HK-2 (cell line): Measurements from ENCODE around the gene CCDC91.

Source experiments
- DNase-seq: peaks from one replicate; pipeline ENCODE4 v3.0.0-alpha.2; 2018; ENCODE audit not compliant: unreplicated experiment

CCDC91 gene

DNA sequence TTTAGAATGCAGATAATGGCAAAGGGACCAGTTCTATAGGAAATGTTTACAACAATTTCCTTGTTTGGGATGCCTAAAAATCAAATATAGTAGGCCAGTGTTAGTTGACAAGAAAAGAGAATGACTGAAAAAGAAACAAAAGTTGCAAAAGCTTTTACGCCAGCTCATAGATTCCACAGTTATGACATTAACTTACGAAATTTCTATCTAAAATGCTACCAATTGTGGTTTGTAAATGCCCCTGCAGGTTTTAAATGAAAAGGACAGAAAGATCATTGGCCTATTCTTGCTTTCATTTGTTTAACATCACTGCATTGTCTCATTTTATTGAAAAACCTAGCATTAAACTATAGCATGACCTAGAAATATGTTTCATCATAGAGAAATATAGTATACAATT lies 345.8 kb downstream of the CCDC91 start:
- DNase-seq, result no peak

DNA sequence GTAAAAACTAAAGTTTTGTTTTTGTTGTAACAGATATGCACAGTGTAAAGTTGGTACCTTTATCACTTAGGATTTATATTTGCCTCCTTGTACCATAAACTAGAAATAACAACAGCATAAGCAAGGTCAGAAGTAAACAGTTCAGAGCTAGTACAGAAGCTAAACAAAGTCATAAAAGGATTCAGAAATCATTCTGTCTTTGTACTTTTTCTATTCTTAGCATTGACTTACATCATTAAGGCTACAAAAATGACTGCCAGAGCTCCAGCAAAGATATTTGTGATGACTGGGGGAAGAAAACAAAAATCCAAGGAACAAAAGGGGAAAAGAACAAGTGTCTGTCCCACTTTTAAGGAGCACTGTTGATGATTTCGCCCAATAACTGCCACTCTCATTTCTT lies 347.2 kb downstream of the CCDC91 start:
- no peak for DNase-seq

DNA sequence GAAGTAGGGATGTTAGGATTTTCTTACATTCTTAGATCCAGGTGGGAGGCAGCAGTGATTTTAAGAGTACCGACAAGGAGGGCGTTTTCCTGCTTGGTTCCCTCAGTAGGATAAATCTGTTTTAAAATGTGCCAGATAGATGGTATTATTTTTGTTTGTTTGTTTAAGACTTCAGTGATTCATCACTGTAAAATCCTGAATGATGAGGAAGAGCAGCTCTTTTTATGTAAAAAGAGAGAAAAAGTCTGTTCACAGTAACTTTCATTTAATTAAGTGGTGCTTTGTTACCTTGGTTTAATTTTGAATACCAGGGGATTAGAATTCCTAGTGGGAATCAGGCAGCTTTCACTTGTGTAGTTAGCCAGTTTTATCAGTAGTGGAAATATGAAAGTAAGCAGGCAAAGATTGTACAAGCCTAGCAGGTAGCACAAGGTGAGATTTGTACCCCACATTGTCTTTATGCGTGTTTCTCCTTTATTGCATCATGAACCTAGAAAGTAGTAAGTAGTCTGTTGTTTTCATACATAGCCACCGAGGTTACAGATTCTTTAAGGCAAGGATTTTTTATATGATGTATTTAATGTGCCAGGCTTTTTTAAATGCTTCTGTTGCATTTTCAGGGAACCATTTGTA lies 349.6 kb downstream of the CCDC91 start:
- no peak for DNase-seq

DNA sequence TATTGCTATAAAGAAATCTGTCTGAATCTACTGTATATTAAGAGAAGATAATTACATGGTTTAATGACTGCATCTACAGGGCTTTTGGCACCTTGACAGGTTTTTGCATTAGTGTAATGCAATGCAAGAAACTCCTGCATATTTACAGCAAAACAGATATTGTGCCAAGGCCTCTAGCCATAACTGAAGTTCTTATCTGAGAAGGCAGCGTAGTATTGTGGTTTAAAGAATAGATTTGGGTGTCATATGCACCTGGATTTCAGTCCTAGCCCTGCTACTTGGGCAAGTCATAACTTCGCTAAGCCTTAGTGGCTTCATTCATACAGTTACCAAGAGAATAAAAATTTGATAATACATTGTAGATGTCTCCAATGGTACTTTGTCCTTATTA lies 350.1 kb downstream of the CCDC91 start:
- no peak for DNase-seq

DNA sequence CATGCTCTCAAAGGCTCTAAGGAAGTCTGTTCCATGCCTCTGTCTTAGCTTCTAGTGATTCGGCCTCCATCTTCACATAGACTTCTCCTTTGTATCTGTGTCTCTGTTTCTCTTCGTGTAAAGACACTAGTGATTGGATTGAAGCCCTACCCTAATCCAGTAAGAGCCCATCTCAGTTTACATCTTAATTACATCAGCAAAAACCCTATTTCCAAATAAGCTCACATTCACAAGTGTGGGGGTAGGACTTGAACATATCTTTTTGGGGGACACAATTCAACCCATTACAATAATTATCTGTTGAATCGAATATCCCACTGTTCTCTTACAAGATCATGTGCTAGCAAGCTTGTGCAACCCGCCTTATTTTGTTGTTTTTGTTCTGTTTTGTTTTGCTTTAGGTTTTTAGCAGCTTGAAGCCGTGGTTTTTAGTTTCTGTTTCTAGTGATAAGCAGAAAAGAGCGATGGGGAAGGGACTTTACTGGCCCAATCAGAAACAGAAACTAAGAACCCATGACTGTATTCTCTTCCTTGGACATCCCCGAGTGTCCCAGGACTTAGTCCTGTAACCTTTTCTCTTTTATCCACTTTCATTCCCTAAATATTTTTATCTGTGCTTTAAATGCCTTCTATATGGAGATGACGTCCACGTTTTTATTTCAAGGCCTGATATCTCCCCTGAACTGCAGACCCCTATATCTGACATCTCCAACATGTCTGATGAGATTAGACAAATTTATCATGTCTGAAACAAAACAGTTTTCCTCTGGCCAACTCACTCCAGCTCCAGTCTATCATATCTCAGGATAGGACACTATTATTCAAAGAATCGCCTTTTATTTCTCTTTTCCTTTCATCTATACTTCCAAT lies 353.0 kb downstream of the CCDC91 start:
- DNase-seq, result no peak

DNA sequence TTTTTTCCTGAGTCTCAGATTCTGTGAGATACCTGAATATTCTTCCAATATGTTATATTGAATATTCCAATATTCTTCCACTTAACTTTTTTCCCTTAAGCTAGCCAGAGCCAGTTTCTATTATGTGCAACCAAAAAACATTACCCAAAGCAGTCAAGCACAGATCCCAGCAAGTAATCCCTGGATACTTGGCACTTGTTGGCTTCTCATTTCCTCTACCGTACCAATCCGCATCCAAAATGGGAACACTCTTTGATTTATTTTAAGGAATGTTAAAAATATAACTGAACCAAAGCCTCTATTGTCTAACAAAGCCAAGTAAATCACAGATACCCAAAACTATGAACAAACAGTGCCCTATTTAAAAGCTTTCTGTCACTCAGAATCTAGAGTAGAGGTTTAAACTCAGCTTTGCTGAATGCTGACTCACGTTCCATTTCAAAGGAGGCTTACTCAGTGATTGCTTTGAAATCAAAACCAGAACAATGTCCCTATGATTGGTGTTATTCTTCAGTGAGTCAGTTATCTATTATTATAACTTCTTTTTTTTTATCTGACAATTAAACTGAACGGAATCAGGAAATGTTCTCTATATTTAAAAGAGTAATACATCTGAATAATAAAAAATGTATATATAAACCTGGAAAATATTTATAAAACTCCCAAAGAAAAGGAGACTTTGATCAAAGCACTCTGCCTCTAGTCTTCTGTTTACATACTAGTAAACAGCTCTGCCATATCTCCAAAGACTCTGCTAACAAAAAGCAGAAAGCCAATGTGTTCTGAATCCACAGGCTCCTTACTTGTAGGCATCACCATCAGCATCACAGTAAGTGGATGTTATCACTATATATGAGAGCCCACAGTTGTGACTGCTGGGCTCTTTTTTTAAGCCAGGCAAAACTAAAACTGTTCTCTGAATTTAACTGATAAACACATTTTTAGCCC lies 360.8 kb downstream of the CCDC91 start:
- no peak for DNase-seq

DNA sequence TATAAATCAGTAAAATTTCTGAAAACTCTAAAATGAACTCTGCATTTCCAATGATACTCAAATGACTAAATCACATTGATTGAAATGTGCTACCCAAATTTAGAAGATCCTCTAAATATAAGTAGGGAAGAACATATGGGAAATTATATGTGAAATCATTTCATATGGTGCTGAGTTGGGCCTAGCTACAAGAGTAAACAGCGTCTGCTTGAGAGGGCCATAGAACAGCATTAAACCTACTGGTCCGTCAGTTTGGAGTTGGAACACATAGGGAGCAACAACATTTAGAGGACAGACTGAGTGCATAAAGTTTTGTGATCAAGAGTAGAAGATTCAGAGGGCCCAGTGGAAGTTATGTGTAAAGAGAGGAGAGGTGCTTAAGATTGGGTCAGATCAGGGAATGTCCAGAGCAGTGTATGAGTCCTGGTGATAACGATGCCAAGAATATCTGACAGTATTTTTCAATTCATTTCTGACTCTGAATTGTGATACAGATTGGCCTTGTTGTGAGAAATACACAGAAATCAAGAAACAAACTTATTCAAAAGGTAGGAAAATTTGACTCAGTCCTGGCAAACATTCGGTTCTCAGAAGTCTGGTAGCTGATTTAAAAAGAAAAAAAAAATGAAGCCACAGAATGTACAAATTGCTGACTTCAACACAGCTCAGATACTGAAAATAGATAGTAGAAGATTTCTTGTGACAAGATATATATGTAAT lies 362.2 kb downstream of the CCDC91 start:
- no peak for DNase-seq

DNA sequence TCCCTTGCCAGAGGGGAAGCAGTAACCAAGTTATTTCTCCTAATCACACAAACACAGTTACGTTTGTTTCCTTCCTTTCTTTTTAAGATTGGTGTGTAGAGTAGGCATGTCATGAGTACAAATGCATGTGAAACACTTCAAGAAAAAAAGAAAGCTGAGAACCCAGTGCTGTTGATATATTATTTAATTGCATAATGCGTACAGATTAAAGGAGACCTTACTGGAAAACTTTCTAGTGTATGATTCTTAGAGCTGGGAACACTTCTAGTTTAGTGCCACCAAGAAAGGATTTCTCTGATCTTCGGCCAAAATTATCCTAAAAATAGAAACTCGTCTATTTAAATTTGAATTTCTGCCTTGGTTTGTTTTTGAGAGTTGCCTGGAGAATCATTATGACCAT lies 365.5 kb downstream of the CCDC91 start:
- DNase-seq, result no peak

DNA sequence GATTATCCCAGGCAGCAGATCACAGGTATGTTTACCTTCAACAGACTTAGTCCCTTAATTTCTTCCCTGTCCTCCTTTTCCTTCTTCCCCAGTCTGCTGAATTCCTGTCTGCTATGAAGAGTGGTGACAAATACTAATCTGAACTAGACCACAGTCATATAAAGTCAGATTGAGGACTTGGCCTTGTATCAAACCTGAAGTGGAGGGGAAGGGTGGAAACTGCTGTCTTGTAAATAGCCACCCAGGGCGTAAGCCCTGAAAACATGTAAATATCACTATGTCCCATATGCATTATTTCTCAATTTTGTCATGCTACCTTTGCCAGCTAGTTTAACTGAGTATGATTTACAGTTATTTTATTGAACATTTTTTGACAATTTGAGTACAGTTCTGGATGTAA lies 368.0 kb downstream of the CCDC91 start:
- DNase-seq, result no peak

DNA sequence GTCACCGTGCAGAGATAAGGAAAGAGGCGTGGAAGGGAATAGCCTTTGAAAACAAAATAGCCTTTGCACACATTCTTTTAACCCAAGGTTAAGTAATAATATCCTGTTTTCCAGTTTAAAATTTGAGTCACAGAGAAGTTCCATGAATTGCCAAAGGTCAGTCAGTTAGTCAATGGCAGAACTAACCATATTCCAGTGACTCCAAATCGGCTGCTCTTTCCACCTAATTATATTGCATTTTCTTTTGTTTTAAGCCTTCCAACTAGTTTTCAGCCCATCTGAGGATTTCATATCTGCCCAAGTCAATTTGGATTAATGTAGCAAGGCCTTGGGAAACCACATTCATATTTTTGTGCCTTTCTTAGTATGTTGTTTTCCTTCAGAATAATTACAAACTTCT lies 373.0 kb downstream of the CCDC91 start:
- DNase-seq, result no peak

DNA sequence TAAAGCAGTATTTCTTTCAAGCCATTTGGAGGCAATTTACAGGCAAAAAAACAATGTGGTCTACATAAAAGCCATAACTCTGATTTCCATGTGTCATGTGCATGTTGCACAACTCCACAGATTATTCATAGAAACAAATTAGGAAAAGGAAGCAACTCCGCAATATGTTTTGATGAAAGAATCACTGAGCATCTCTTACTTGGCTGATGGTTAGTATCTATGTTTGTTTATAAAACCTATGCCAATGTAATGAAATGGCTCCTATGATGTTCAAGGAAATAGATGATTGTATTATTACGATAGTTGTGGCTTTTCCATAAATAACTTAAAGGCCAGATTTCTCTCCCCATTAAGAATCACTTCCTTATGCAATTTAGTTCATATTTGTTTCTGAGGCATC lies 373.7 kb downstream of the CCDC91 start:
- no peak for DNase-seq

DNA sequence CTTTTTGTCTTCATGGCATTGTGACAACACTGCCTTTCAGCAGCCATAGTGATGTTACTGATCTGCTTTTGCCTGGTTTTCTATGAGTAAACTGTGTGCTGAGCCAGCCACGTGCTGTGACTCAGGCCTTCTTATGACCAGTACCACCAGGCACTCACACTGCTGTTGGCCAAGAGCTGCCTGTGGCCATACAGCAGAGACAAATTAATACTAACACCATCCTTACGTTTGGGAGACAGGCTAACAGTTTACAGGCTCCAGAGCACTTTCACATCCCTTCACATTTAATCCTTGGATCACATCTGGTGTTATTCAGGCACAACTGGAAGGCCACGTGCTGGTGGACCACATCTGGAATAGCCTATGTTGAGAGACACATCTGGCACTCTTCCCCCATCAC lies 377.9 kb downstream of the CCDC91 start:
- DNase-seq, result peak; percentile 44

DNA sequence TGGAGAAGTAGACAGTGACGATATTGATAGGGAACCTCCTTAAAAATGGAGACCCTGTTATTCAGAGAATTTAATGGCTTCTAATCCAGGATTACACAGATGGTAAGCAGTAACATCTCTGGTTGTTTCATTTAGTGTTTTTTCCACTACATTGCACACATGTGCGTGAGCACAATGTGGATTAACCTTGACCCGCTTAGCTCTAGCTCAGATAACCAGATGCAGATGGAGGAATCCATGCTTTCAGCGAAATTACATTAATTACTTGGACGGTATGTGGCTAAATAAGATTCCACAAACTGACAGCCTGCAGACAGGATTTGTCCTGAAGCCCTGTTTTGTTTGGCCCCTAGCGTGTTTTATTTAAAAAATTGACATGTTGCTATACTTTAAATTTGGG lies 378.4 kb downstream of the CCDC91 start:
- no peak for DNase-seq

DNA sequence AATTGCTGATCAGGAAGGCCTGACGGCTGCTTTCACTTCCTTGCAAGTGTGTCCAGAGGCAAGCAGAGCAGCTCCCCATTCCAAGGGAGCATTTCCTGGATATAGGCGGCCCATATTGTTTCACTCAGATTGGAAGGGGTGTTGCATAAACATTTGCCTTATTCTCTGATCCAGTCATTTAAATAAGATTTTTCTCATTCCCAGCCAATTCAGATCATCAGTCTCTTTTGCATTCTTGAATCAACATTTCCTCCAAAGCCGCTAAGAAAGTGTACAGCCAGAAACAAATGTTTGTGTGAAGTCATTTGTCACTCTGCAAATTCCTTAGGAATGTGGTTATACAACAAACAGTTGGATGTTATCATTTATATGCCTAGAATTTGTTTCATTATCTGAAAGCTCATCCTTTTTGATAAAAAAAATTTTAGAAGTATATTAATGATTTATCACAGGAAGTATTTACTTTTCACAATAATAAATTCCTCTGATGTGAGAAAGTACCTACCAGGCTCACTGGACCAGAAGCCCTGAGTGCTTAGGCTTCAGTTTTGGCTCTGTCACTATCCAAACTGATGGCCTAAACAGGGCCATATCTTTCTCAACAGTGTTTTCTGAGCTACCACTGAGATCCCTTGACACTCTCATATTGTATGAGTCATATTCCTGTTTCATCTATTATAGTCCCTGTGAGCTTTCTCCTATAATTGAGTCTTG lies 379.6 kb downstream of the CCDC91 start:
- no peak for DNase-seq

DNA sequence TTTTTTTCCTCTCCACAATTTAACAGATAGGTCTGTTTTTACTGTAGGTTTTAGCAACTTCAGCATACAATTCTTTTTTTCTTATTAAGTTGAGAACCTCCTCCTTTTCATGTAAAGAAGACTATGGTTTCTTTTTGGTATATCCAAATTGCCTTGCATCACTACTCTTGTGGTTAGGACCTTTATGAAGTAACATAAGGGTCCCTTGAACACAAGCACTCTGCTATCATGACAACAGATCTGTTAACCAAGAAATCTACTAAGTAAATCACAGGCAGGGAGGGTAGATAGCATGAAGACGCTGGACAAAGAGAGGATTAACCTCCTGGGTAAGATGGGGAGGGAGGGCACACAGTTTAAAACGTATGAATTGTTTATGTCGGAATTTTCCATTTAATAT lies 380.6 kb downstream of the CCDC91 start:
- no peak for DNase-seq

DNA sequence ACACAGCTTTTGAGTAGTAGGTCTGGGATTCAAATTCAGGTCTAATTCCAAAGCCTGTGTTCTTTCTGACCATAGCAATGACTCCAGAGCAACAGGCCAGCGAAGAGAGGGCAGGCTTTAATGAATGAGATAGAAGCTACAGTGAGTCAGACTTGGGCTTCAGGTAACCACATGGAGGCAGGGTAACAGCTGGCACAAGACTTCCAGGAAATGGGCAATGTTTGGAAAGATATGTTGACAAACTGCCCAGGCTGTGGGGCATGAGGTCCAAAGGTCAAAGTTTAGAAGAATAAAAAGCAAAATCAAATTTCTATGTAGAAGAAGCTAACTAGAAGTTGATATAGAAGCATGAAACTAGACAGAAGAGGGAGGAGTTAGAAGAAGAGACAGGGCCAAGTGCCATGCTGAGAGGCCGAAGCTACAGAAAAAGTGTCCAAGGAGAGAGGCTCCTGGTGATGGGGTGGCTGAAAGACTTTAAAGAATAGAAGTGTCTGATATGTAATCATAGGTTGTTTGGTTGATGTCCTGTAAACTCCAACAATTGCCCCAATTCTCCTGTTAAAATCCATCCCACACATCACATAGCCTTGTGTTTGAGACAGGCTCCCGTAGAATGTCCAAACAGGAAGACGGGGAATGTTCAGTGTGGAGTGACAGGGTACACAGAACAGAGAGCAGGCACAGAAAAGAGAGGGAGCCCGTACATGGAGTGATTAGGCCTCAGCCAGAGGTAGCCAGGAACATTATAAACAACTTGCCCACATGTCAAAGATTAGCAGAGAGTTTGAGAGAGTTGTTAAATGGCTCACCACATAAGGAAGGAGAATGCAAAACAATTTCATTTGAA lies 384.7 kb downstream of the CCDC91 start:
- DNase-seq, result no peak

DNA sequence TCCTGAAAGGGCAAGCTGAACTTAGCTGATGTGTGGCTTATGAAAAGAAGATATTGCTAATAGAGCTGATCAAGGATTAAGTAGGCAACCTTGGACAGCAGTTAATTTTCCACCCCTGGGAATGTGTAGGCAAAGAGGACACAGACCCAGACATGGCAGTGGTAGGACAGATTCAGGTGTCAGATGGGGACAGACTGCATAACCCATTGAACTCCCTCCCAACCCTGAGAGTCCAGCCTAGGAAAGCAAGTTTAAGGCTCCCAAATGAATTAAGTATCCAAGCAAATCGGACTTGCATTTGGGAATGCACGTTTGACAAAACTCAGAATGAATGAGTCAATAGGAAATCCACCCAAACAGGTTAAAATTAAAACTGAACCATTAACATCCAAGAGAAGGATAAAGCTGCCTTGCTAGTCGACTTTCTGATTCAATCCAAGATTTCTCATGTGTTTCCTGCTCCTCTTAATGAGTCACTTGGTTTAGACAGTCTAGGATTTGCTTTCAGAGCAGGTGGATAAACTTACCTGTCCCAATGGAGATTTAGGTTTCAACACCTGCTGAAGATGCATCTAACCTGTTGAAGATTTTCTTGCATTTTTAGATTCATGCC lies 385.4 kb downstream of the CCDC91 start:
- no peak for DNase-seq

DNA sequence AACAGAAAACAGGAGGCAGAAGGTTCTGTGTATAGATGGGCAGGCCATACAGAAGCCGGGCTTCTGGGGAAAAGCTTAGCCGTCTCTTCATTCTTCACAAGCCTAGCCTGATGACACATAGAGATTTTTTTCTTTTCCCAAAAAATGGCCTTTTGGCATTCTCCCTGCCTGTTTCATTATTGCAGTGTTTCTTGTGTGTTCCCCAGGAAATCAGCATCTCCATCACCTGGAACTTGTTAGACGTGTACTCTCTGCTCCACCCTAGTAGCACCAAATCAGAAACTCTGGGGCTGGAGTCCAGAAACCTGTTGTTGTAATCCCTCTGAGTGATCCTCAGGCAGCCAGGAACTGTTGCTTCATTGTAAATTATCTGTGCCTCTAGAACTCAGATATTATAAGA lies 388.1 kb downstream of the CCDC91 start:
- DNase-seq, result no peak

DNA sequence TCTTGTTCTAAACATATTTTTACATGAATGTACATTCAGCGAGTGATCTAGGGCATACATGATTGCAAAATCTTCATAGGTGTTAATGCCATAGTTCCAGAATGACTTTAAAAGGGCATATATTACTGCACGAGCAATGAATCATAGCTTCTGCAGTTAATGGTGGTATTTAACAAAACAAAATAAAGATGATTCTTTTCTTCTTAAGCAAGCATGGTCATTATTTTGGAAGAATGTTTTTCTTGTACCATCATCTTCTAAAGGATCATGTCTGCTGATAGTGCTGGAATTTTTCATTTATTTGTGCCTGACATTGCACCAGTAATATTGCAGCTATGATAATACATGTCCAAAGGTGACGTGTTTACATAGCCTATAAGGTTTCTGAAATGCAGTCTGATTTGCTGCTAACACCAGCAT lies 388.6 kb downstream of the CCDC91 start:
- no peak for DNase-seq
